Left cardiac atrium (tissue), 4 donors: ENCODE data around the gene CSHL1. TPM values are rescaled to one million over a fixed set of nuclear protein-coding genes. Genes with fewer than 3 reads are reported as not detected.
"Not testable (repeated sequence)": the region's sequence is repeated elsewhere in the genome, so short reads cannot be mapped to it uniquely, and the experiment has no call there.

Experiments
- ATAC-seq, 2 donors: fragments of 200-7000 bp; cut with Tn5 transposase; one replicate each; pipeline ENCODE4 v1.9.1; 2020; ENCODE audit warnings: mild to moderate bottlenecking in 2 of 2, moderate library complexity in 2 of 2
- DNase-seq: peaks from one replicate; pipeline ENCODE4 v3.0.0-alpha.2; 2020
- intact Hi-C, 2 donors: fragments of 100-400 bp; cut with DNase I; formaldehyde crosslinking; loops; one replicate each; pipeline versions ENCODE4 v1.14.1 to v1.15.1; 2022 to 2023
- total RNA-seq, 2 donors: library from RNA; stranded (reverse); fragmentation: NEBNext Ultra II Directional; extraction: Animal tissue kit (Norgen Biotek cat#: 25700); gene quantifications; one replicate each; pipeline ENCODE4 v1.2.1, GENCODE V29; 2021
- donor health status: DM: no; HTN: yes; CAD: no.
- donor health status: DM: no; HTN: yes; CAD: no; lungs with severe emphysema.
- donor health status: DM: yes; HTN: yes; CAD: no.
- donor health status: Dilated cardiomyopathy.

The CSHL1 gene
- total RNA-seq, 2 donors from 2014 or later, result not detected

GRCh38 chr17:63901971-63902370 is 9.1 kb downstream of the CSHL1 start:
- DNase-seq, ATAC-seq, intact Hi-C loops: not testable (repeated sequence)

DNA sequence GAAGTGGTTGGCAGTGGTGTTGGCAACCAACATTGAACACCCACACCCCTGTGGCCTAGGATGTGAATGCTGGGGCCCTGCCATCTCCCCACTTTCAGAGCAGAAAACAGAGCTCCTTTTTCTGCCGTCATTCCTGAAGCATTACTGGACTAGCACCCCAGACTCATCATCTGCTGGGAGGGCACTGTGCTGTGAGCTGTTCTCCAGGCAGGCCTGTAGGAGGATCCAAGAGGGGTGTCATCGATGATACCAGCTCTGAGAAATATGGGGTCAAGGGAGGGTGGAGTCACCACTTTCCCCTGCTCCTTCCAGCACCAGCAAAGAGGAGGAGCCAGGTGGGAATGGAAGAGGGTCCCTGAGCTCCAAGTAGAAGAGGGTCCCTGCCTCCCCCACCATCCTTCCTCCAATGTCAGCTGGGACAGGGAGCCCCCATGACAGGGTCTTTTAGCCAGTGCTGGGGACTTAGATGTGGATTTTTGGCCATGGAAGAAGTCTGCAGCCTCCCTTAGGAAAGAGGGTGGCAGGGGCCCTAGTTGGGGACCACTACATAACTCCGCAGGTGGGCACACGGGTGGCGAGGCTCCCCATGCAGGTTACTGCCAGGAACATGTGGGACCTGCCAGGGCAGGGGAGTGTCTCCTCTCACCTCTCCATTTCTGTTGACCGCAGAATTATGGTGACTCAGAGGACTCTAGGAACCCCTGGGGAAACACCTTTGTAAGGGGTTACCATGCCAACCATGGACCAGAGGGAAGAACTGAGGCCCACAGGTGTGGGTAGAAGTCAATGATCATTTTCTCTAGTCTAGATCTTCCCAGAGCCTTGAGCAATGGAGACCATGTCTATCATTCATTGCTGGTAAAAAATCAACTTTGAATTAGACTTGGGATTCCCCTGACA is 11.9 kb downstream of the CSHL1 start:
- intact Hi-C loops, DNase-seq, ATAC-seq: not testable (repeated sequence)

- ATAC-seq, intact Hi-C loops, DNase-seq: not testable (repeated sequence)
These were observed 14.3 kb downstream of the CSHL1 start, which contains the start of gene CSH1 for GRCh38 chr17:63896524-63897354. TSS of gene CSH1 (minus strand) at chr17:63896574. CDS start at chr17:63896511, 63 bp downstream.

- DNase-seq, intact Hi-C loops, ATAC-seq: not testable (repeated sequence)
These were observed 16.2 kb downstream of the CSHL1 start for GRCh38 chr17:63894821-63895220.

DNA sequence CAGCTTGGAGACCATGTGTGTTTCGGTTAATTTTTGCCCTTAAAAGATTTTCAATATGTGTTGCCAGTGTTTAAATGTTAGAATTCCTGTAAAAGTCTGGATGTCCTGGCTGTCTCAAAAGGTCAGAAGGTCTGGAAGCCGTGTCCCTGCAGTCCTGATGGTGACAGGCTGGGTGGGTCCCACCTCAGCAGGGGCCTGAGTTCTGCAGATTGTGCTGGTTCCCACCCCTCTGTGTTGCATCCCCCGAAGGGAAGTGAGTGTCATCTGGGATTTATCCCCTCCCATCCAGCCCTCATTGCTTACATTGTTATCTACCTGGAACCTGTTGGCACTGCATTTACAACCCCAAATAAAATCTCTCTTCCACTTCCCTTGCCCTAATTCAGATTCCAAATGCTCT is 17.0 kb downstream of the CSHL1 start:
- DNase-seq, result not testable (repeated sequence)

GRCh38 chr17:63892316-63893037 is 18.6 kb downstream of the CSHL1 start:
- intact Hi-C loops, DNase-seq, ATAC-seq: not testable (repeated sequence)

More for the DNA sequence above, 17.0 kb downstream of the CSHL1 start:
- intact Hi-C loops, ATAC-seq: not testable (repeated sequence)

GRCh38 chr17:63889026-63889848 is 21.8 kb downstream of the CSHL1 start:
- intact Hi-C loops, DNase-seq: not testable (repeated sequence)
- peak; percentile 78 to 84 for ATAC-seq

GRCh38 chr17:63885119-63885518 is 25.9 kb downstream of the CSHL1 start:
- intact Hi-C loops, ATAC-seq, DNase-seq: not testable (repeated sequence)

- DNase-seq, ATAC-seq, intact Hi-C loops: not testable (repeated sequence)
These were observed 28.4 kb downstream of the CSHL1 start for GRCh38 chr17:63882626-63883126.

DNA sequence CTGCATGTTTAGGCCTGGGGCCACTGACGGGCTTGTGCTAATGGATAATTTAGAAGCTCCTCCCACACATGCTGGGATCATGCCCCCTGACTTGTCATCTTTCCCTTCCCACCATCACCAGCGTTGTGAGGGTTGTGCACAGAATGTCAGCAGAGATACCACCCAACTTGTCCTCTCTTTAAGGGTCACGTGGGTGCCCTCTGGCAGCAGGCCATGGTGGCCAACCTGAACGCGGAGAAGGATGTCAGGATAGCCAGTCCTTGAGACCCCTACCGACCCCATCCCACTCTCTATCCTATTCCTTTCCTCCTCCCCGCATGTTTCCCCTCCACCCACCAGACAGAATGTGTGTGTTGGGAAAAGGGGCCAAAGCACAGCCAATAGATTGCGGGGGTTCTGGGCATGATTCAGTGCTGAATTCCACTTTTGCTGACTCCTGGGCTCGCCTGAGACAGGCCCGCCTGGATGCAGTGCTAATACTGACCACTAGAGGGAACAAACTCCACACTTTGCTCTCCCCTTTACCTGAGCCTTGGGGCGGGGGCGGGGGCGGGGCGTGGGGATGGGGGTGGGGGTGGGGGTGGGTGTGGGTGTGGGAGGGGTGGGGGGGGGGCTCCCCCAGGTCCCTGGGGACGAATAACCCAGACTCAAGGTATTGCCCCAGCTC is 29.0 kb downstream of the CSHL1 start, which contains the start of gene GH2:
Gene GH2 (minus strand): TSS at position 10 of the 667 bp plus-strand sequence. CDS start 143 bp downstream, outside the sequence.
- intact Hi-C loops, result no loop called here
- peak; percentile 42 for DNase-seq
- ATAC-seq, result peak; percentile 65 to 81

DNA sequence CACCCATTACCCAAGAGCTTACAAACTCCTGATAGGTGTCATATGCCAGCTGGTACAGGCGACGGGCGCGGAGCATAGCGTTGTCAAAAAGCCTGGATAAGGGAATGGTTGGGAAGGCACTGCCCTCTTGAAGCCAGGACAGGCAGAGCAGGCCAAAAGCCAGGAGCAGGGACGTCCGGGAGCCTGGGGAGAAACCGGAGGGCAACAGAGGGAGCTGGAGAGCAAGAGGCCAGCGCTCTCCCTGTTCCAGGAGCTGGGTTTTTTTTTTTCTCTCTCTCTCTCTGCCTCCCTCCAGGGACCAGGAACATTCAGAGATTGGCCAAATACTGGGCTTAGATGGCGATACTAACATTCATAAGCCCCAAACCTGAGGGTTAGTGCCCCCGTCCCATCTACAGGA is 29.7 kb downstream of the CSHL1 start:
- ATAC-seq, intact Hi-C loops, DNase-seq: not testable (repeated sequence)

GRCh38 chr17:63880706-63881105 is 30.4 kb downstream of the CSHL1 start:
- DNase-seq (no peak), ATAC-seq (no peak)
- intact Hi-C loops, result no loop called here

GRCh38 chr17:63878413-63878812 is 32.6 kb downstream of the CSHL1 start:
- intact Hi-C loops, DNase-seq, ATAC-seq: not testable (repeated sequence)

- ATAC-seq, intact Hi-C loops, DNase-seq: not testable (repeated sequence)
These were observed 36.4 kb downstream of the CSHL1 start for GRCh38 chr17:63874693-63875092.

GRCh38 chr17:63874061-63874626 is 36.9 kb downstream of the CSHL1 start:
- intact Hi-C loops, DNase-seq, ATAC-seq: not testable (repeated sequence)

DNA sequence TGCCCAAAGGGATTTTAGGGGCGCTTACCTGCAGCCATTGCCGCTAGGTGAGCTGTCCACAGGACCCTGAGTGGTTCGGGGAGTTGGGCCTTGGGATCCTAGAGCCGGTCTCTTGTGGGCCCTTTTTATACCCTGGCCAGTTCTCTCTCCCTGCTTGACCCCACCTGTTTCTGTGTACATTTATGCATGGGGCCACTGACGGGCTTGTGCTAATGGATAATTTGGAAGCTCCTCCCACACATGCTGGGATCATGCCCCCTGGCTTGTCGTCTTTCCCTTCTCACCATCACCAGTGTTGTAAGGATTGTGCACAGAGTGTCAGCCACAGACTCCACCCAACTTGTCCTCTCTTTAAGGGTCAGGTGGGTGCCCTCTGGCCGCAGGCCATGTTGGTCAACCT is 37.5 kb downstream of the CSHL1 start, which contains the start of gene CSH2:
Gene CSH2 (minus strand): TSS at position 101 of the 400 bp plus-strand sequence. CDS start 63 bp downstream, at position 38.
- ATAC-seq, intact Hi-C loops, DNase-seq: not testable (repeated sequence)
